Measurements from ENCODE around the gene MPDZ.

DNA sequence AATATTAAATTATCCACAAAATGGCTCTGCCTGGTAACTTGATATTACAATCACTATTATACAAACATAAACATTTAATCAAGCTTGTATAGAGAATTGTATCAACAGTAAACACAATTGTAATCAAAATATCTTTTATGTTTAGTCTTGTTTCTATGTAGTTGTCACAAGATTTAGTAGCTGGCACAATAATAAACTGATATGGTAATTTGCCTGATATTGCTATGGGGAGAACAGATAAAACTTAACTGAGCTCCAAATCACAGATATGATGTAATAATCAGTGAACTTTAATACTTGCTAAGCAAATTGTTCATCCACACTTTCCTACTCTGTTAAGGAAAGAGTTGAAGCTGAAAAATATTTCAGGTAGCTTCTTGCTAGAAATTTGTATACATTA is 189.8 kb downstream of the MPDZ start:
- TF ChIP-seq POLR2AphosphoS5 (IDR thresholded peaks at IDR 0.05; ENCODE audit: low read depth, low read length) (no peak), POLR2A (IDR thresholded peaks at IDR 0.05; ENCODE audit: low read depth, low read length) (no peak)
